Hepatocyte (in vitro differentiated cells): ENCODE data around the gene FBXL13.

Experiments
- CTCF ChIP-seq: fragments of 200-600 bp; sonication (generic); IDR thresholded peaks from 2 replicates; pipeline ENCODE4 v1.5.1; 2016; ENCODE audit warnings: antibody characterized with exemption, mild to moderate bottlenecking; ENCODE audit not compliant: poor library complexity
- EZH2 ChIP-seq: fragments of 200-600 bp; sonication (generic); IDR thresholded peaks from 2 replicates; pipeline ENCODE4 v1.6.1; 2016; ENCODE audit warnings: antibody characterized with exemption, mild to moderate bottlenecking, borderline replicate concordance
- EZH2phosphoT487 ChIP-seq: fragments of 200-600 bp; sonication (generic); IDR thresholded peaks from one replicate; pipeline ENCODE4 v1.6.1; 2018; ENCODE audit warnings: antibody characterized with exemption, mild to moderate bottlenecking, low read depth, moderate library complexity; ENCODE audit not compliant: unreplicated experiment, severe bottlenecking

- no peak for TF ChIP-seq CTCF
- no peak for TF ChIP-seq EZH2
- no peak for TF ChIP-seq EZH2phosphoT487
Observed at GRCh38 chr7:102898532-102898859, 176.1 kb downstream of the FBXL13 start.
